Karpas-422 (cell line): ENCODE measurements around the gene TRIM32. TPM values are rescaled to one million over a fixed set of nuclear protein-coding genes. Genes with fewer than 3 reads are reported as not detected.
"Not testable (repeated sequence)": the region's sequence is repeated elsewhere in the genome, so short reads cannot be mapped to it uniquely, and the experiment has no call there.

Experiments
- DNase-seq: peaks from one replicate; pipeline ENCODE4 v3.0.0-alpha.2; 2015
- H2AFZ ChIP-seq: fragments of 200-600 bp; sonication (generic); 2 replicates; pipeline ENCODE4 v1.6.1; 2014; ENCODE audit warnings: antibody characterized with exemption, low read length, mixed read lengths
- H3K27ac ChIP-seq: fragments of 200-600 bp; sonication (generic); 2 replicates; pipeline ENCODE4 v1.5.1; 2014; ENCODE audit warnings: mild to moderate bottlenecking, low read length, moderate library complexity
- H3K27me3 ChIP-seq: fragments of 200-600 bp; sonication (generic); 2 replicates; pipeline ENCODE4 v1.6.1; 2014; ENCODE audit warnings: low read length, mixed read lengths
- H3K36me3 ChIP-seq: fragments of 200-600 bp; sonication (generic); 2 replicates; pipeline ENCODE4 v1.6.1; 2014; ENCODE audit warnings: low read length, mixed read lengths; ENCODE audit not compliant: insufficient read depth
- H3K4me1 ChIP-seq: fragments of 200-600 bp; sonication (generic); 2 replicates; pipeline ENCODE4 v1.6.1; 2014; ENCODE audit warnings: mild to moderate bottlenecking, low read length, mixed read lengths
- H3K4me2 ChIP-seq: fragments of 200-600 bp; sonication (generic); 2 replicates; pipeline ENCODE4 v1.6.1; 2014; ENCODE audit warnings: low read length, low read depth, mild to moderate bottlenecking; ENCODE audit not compliant: poor library complexity, severe bottlenecking
- H3K4me3 ChIP-seq: fragments of 200-600 bp; sonication (generic); 2 replicates; pipeline ENCODE4 v1.5.1; 2014; ENCODE audit warnings: mild to moderate bottlenecking, antibody characterized with exemption, low read length, mixed read lengths
- H3K79me2 ChIP-seq: fragments of 200-600 bp; sonication (generic); 2 replicates; pipeline ENCODE4 v1.6.1; 2014; ENCODE audit warnings: mild to moderate bottlenecking, low read length, mixed read lengths
- H3K9ac ChIP-seq: fragments of 200-600 bp; sonication (generic); 2 replicates; pipeline ENCODE4 v1.6.0; 2014; ENCODE audit warnings: low read length
- H3K9me2 ChIP-seq: fragments of 200-600 bp; sonication (generic), shearing (Covaris generic); replicated peaks from 2 replicates; pipeline ENCODE4 v1.6.0; 2014; ENCODE audit warnings: mild to moderate bottlenecking, low read length, moderate library complexity; ENCODE audit not compliant: insufficient read depth
- H3K9me3 ChIP-seq: fragments of 300-700, 200-600 bp; sonication (generic); 2 replicates; pipeline ENCODE4 v1.6.1; 2014; ENCODE audit warnings: low read length, mixed read lengths
- H4K20me1 ChIP-seq: fragments of 200-600 bp; sonication (generic); 2 replicates; pipeline ENCODE4 v1.6.1; 2014; ENCODE audit warnings: mild to moderate bottlenecking, antibody characterized with exemption, low read length, low read depth; ENCODE audit not compliant: insufficient read depth
- total RNA-seq: library from RNA; depleted of rRNA; stranded (reverse); fragments of >200 nt; shearing (Covaris generic); gene quantifications from 2 replicates; pipeline ENCODE4 v1.2.3, GENCODE V29; 2014; ENCODE audit warnings: low replicate concordance

Gene TRIM32
- total RNA-seq, 1 experiment from 2014 or later = 20.7 TPM

DNA sequence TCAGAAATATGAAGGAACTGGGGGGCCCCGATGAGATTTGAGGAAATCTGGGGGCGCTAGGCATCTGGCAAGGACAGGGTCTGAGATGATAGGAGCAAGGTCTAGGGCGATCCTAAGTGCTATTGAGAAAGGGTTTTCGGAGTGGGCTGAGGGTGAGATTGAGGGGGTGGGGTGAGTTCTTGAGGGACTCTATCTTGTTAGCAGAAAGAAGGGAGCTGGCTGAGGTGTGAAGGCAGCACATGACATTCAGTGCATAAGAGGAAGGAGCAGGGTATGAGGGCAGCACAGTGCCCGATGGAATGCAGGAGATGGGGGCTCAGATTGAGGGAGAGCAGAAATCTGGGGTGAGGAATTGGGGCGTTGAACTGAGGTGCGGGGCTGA is 640 bp downstream of the TRIM32 start:
- no peaks in the 10 kb centered on the region for H3K27me3 ChIP-seq
- H2AFZ ChIP-seq = no peak overlapping the region
- no peaks in the 10 kb centered on the region; the same call in 1 of the 2 replicates for H3K9me3 ChIP-seq
- peak overlapping the region; percentile 86 for H3K9ac ChIP-seq
- H3K9me2 ChIP-seq = no peaks in the 10 kb centered on the region
- peak; percentile 54 for DNase-seq
- peak overlapping the region; percentile 77 for H3K4me3 ChIP-seq
- peak overlapping the region; percentile 96 for H3K4me2 ChIP-seq
- H3K27ac ChIP-seq = no peak overlapping the region
- H3K79me2 ChIP-seq = peaks cover 53% of the 10 kb centered on the region
- peaks cover 51% of the 10 kb centered on the region for H3K4me1 ChIP-seq
- H4K20me1 ChIP-seq = peaks cover 30% of the 10 kb centered on the region; the same call in 1 of the 2 replicates
- H3K36me3 ChIP-seq = no peaks in the 10 kb centered on the region

DNA sequence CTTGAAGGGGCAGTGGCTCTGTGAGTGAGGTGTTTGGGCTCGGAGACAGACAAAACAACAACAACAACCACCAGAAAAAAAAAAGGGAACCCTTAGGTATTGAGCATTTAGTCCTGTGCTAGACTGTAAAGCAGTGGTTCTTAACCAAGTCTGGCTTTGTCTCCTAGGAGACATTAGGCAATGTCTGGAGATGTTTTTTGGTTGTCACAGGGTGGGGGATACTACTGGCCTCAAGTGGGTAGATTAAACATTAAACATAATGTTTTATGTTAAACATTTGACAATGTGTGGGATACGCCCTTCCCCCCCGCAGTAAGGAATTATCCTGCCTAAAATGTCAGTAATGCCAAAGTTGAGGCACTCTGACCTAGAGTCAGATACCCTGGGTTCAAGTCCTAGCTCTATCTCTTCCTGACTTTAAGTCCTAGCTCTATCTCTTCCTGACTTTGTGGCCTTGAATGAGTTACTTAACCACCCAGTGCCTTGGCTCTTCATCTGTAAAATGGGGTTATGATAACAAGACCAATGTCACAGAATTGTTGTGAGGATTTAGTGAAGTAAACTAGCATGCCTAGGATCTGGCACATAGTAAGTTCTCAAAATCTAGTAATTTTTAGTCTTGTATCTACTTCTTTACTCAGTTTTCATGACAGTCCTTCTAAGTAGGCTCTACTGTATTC is 1.8 kb downstream of the TRIM32 start:
- Histone ChIP-seq H3K4me3 (peak overlapping the region; percentile 77; the same call in 1 of the 2 replicates), H3K9me2 (no peaks in the 10 kb centered on the region), H3K79me2 (peaks cover 65% of the 10 kb centered on the region), H4K20me1 (peaks cover 30% of the 10 kb centered on the region; the same call in 1 of the 2 replicates), H3K9ac (peak overlapping the region; percentile 86), H3K36me3 (no peaks in the 10 kb centered on the region), H3K27me3 (no peaks in the 10 kb centered on the region), H3K4me2 (peak overlapping the region; percentile 96), H3K4me1 (peaks cover 58% of the 10 kb centered on the region), H2AFZ (no peak overlapping the region), H3K27ac (no peak overlapping the region), H3K9me3 (no peaks in the 10 kb centered on the region)
- no peak for DNase-seq

DNA sequence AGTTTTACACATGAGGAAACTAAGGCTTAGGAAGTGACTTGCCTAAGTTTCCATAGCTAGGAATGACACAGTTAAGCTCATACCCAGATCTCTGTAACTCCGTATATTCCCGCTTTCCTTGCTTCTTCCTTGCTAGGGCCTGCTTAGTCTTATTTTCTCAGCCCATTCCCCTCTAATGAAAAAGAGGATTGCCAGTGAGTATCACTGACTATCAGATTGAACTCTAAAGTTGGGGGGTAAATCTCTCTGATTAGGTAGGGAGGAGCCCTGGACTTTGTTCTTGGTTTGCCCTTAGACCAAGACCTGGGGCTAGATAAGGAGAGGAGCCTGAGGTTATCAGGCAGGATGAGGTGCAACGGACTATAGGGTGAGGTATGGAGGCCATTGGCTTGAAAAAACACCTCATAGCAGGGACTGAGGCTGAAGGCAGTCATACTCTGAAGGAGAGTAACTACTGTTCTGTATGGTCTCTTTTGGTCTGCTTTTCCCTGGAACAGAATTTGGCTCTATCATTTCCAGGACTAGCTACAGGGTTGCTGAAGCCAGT is 2.5 kb downstream of the TRIM32 start:
- Histone ChIP-seq H2AFZ (no peak overlapping the region), H3K9me2 (no peaks in the 10 kb centered on the region), H3K36me3 (no peaks in the 10 kb centered on the region), H3K4me1 (peaks cover 58% of the 10 kb centered on the region), H3K4me2 (peak overlapping the region; percentile 96), H3K4me3 (no peak overlapping the region), H4K20me1 (peaks cover 30% of the 10 kb centered on the region; the same call in 1 of the 2 replicates), H3K27me3 (no peaks in the 10 kb centered on the region), H3K9me3 (no peaks in the 10 kb centered on the region), H3K27ac (no peak overlapping the region), H3K9ac (no peak overlapping the region), H3K79me2 (peaks cover 69% of the 10 kb centered on the region)
- DNase-seq = no peak

DNA sequence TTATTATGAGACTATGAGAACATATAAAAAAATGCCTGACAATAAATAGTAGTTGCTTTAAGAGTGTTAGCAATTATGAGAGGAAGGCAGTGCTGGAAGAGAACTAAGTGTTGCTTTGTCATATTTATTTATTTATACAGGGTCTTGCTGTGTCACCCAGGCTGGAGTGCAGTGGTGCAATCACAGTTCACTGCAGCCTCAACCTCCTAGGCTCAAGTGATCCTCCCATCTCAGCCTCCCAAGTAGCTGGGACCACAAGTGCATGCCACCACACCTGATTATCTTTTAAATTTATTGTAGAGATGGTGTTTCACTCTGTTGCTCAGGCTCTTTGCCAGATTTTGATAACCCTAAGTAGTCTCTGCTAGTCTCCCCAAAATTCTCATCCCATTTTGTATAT is 3.7 kb downstream of the TRIM32 start:
- H3K4me3 ChIP-seq, H3K9me3 ChIP-seq, H3K9ac ChIP-seq, H3K9me2 ChIP-seq, DNase-seq, H3K27ac ChIP-seq, H2AFZ ChIP-seq, H3K4me2 ChIP-seq, H3K27me3 ChIP-seq, H3K36me3 ChIP-seq: not testable (repeated sequence)
- H3K79me2 ChIP-seq = peaks cover 81% of the 10 kb centered on the region
- peaks cover 70% of the 10 kb centered on the region for H3K4me1 ChIP-seq
- H4K20me1 ChIP-seq = peaks cover 30% of the 10 kb centered on the region; the same call in 1 of the 2 replicates

DNA sequence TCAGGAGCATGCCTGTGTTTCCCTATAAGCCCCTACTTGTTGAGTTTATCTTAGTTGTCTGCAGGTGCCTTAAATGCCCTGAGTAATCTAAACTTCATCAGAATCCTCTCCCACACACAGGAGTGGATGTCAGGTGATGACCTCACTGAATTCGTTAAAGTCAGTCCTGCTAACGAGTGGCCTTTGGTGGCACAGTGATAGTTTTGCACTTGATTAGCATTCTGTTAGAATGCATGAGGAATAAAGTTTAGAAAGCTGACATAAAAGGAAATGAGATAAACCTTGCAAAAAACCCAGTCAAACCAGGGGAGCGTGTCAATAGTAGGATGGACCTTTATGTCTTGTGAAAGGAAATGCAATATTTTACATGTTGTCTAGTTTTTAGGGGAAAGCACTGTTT is 4.5 kb downstream of the TRIM32 start:
- no peak for DNase-seq
- H3K9me2 ChIP-seq = no peaks in the 10 kb centered on the region
- H4K20me1 ChIP-seq = peaks cover 30% of the 10 kb centered on the region; the same call in 1 of the 2 replicates
- no peaks in the 10 kb centered on the region for H3K36me3 ChIP-seq
- H3K4me1 ChIP-seq = peaks cover 70% of the 10 kb centered on the region
- H3K9ac ChIP-seq = no peak overlapping the region
- peak overlapping the region; percentile 3; the same call in 1 of the 2 replicates for H3K4me3 ChIP-seq
- H2AFZ ChIP-seq = no peak overlapping the region
- no peaks in the 10 kb centered on the region for H3K9me3 ChIP-seq
- peaks cover 89% of the 10 kb centered on the region for H3K79me2 ChIP-seq
- H3K27ac ChIP-seq = peak overlapping the region; percentile 65; the same call in 1 of the 2 replicates
- peak overlapping the region; percentile 50 for H3K4me2 ChIP-seq
- no peaks in the 10 kb centered on the region for H3K27me3 ChIP-seq

DNA sequence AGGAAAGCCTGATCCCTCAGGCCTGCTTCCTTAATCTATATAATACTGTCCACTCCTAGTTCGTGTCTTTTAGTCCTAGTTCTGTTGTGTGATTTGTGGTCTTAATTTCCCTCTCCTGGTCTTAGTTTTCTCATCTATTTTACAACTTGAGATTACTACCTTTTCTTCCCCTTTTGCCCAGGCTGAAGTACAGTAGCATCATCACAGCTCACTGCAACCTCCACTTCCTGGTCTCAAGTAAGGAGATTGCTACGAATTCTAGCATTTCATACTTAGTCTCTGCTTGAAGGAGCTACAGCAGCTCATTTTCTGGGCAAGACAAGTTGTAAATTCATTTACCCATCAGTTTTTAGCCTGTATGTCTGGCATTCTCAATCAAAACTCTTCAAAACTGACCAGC is 5.5 kb downstream of the TRIM32 start:
- peaks cover 65% of the 10 kb centered on the region for H3K4me1 ChIP-seq
- H4K20me1 ChIP-seq = peaks cover 30% of the 10 kb centered on the region; the same call in 1 of the 2 replicates
- no peak overlapping the region for H3K9ac ChIP-seq
- H3K9me2 ChIP-seq = no peaks in the 10 kb centered on the region
- no peak overlapping the region for H2AFZ ChIP-seq
- H3K4me2 ChIP-seq = peak overlapping the region; percentile 50
- H3K9me3 ChIP-seq = no peaks in the 10 kb centered on the region
- H3K79me2 ChIP-seq = peaks cover 90% of the 10 kb centered on the region
- H3K36me3 ChIP-seq = no peaks in the 10 kb centered on the region; the same call in 1 of the 2 replicates
- no peak overlapping the region; the same call in 1 of the 2 replicates for H3K4me3 ChIP-seq
- H3K27ac ChIP-seq = peak overlapping the region; percentile 65
- no peaks in the 10 kb centered on the region for H3K27me3 ChIP-seq
- peak; percentile 64 for DNase-seq

DNA sequence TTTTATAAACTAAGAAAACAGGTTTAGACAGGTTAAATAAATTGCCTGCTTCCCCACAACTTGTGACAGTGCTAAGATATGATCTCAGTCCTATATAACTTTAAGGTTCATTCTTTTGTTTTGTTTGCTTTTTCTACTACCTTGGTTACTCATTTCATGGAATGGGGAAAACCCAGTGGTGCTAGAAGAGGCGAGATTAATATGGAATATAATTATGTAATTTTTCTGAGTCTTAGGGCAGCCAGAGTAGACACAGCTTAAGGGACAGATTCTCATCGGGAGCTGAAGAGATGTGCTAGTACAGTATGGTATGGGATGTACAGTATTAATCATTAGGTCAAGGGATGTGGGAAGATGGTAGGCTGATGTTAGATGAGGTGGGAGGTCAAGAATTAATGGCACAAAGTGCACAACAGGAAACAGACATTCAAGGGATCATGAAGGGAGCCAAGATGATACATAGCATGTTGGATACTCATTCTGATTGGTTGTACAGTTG is 6.2 kb downstream of the TRIM32 start:
- no peak overlapping the region for H2AFZ ChIP-seq
- no peaks in the 10 kb centered on the region for H3K9me3 ChIP-seq
- H3K9ac ChIP-seq = no peak overlapping the region
- peaks cover 59% of the 10 kb centered on the region for H3K4me1 ChIP-seq
- peaks cover 4% of the 10 kb centered on the region; the same call in 1 of the 2 replicates for H3K36me3 ChIP-seq
- H4K20me1 ChIP-seq = peaks cover 30% of the 10 kb centered on the region
- no peak for DNase-seq
- H3K4me3 ChIP-seq = no peak overlapping the region
- peaks cover 86% of the 10 kb centered on the region for H3K79me2 ChIP-seq
- H3K4me2 ChIP-seq = peak overlapping the region; percentile 50
- no peaks in the 10 kb centered on the region for H3K9me2 ChIP-seq
- H3K27ac ChIP-seq = peak overlapping the region; percentile 65; the same call in 1 of the 2 replicates
- H3K27me3 ChIP-seq = no peaks in the 10 kb centered on the region

DNA sequence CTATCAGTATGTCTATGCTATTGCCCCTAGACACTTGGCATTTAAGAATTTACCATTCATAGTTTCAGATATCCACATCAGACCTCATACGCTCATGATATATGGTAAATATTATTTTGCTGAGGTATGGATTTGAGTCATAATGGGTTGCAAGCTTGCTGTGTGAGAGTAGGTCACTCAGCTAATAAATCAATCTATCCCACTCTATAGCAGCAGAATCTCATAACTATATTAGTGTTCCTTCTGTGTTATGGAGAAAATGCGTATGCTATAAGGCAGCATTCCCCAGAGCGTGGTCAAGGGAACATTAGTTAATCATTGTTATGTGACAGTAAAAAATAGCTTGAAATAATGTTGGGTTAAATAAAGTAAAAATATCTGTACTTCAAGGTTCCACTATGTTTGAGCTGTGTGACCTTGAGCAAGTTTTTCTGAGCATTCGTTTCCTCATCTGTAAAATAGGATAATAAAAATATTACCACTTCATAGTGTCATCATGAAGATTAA is 7.7 kb downstream of the TRIM32 start:
- peaks cover 43% of the 10 kb centered on the region for H3K4me1 ChIP-seq
- H3K79me2 ChIP-seq = peaks cover 70% of the 10 kb centered on the region

More for the DNA sequence above, 7.7 kb downstream of the TRIM32 start:
- Histone ChIP-seq H3K9ac (no peak overlapping the region), H3K27ac (peak overlapping the region; percentile 31; the same call in 1 of the 2 replicates), H3K9me2 (no peaks in the 10 kb centered on the region), H2AFZ (no peak overlapping the region), H3K4me3 (no peak overlapping the region), H4K20me1 (peaks cover 17% of the 10 kb centered on the region), H3K36me3 (peaks cover 5% of the 10 kb centered on the region; the same call in 1 of the 2 replicates), H3K9me3 (no peaks in the 10 kb centered on the region), H3K27me3 (no peaks in the 10 kb centered on the region), H3K4me2 (peak overlapping the region; percentile 34)
- DNase-seq = no peak
